Sciatic nerve (tissue), 2 donors: ENCODE measurements around the gene TBPL2. TPM values are rescaled to one million over a fixed set of nuclear protein-coding genes. Genes with fewer than 3 reads are reported as not detected.

Experiments
- ATAC-seq: fragments of 200-7000 bp; cut with Tn5 transposase; one replicate; pipeline ENCODE4 v1.9.1; 2020; ENCODE audit warnings: mild to moderate bottlenecking, moderate library complexity
- DNase-seq: peaks from one replicate; pipeline ENCODE4 v3.0.0-alpha.2; 2020; ENCODE audit warnings: low spot score
- intact Hi-C: fragments of 100-400 bp; cut with DNase I; formaldehyde crosslinking; loops from one replicate; pipeline ENCODE4 v1.14.2; 2022
- total RNA-seq: library from RNA; stranded (reverse); fragmentation: NEBNext Ultra II Directional; extraction: Animal tissue kit (Norgen Biotek cat#: 25700); gene quantifications from one replicate; pipeline ENCODE4 v1.2.1, GENCODE V29; 2021
- donor health status: DM: no; HTN: no; CAD: no.
- donor health status: DM: no; HTN: no; CAD: no.

The TBPL2 gene
- total RNA-seq, 1 donor from 2014 or later, result not detected

GRCh38 chr14:55377236-55377635, 63.2 kb downstream of the TBPL2 start:
- intact Hi-C loops, result no loop called here
- ATAC-seq, result no peak
- DNase-seq, result no peak

DNA sequence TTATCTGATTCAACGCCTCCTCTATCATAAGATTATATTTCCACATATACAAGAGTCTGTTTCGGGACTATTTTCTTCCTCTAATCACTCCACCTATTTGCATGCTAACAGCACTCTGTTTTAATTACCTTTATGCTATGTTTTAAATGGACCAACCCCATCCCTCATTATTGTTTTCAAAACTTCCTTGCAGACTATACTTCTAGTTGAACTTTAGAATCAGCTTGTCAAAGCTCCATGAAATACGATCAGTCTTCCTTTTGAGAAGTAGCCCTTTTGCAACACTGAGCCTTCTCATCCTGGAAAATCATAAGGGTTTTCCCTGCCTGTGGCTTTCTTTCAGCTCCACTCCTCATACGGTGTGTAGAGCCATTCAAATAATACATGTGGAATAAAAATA, 65.6 kb downstream of the TBPL2 start:
- DNase-seq (no peak), ATAC-seq (no peak)
- intact Hi-C loops, result no loop called here

DNA sequence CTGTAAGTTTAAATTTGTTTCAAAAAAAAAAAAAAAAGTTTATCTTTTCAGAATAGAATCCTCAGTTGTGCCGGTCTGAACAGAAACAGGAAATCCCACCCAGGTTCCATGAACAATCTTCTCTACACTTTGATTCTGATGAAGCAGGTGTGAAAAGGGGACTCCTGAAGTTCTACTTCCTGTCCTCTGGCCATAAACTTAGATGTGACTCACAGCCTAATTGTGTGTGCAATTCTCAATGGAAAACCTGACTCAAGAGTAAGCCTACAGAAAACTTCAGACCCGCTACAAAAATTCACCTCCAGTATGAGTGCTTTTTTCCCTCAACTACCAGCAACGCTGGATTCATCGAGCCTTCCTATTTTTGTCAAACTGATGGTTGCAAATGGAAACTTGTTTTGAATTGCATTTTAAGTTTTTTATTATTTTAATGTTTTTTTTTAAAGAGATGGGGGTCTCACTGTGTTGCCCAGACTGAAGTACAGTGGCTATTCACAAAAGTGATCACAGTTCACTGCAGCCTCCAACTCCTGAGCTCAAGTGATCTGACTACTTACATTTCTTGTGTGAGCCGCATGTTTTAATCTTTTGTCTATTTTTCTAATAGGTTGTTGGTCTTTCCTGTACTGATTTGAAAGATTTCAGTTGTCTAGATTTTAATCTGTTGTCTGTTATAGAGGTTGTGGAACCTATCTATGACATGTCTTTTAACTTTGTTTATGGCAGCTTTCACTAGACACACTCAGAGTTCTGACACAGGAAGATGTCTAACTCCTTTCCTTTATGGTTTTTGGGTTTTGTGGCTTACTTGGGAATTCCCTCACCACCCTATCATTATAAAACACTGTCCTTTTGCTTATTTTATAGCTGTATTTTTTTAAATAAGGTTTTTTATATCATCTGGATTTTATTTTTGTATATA, 66.4 kb downstream of the TBPL2 start:
- no peak for DNase-seq
- no peak for ATAC-seq
- intact Hi-C loops, result no loop called here

DNA sequence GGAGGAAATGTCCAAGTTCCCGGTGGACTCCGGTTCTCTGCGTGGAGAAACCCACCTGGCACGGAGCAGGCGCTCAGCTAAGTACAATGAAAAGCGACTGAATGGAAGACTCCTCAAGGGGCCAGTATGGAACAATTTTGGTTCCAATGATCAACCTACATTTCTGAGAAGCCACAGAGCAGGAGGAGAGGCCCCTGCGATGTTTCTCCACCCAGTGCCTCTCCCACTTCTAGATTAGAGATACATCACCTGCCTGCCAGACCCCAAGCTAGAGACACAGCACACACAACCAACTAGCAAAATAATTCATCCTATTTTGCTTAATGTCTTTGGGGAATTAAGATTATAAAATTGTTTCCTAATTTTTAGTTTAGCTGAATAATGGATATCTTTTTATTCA, 67.6 kb downstream of the TBPL2 start:
- ATAC-seq, result no peak
- no peak for DNase-seq
- intact Hi-C loops, result no loop called here

- DNase-seq, result no peak
- no peak for ATAC-seq
- intact Hi-C loops, result no loop called here
Observed at GRCh38 chr14:55372423-55372822, 68.0 kb downstream of the TBPL2 start.

- intact Hi-C loops, result no loop called here
- ATAC-seq (no peak), DNase-seq (no peak)
Observed at GRCh38 chr14:55370883-55371455, 69.4 kb downstream of the TBPL2 start.

DNA sequence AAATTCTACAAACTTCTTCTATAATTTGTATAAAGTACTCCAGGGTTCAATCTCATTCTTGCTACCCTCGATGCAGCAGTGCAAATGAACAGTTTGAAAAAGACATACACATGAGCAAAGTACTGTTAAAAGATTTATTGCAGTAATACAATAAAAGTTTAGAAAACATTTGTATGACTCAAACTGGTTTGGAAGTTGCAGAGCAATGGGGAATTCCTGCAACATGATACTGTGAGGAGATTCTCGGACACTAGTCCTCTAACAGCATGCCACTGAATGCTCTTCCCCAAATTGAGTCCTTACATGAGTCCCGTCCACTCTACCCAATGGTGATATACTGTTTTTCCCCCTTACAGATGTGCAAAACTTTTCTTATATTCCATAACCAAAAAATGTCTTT, 74.1 kb downstream of the TBPL2 start:
- ATAC-seq, result no peak
- no peak for DNase-seq
- intact Hi-C loops, result no loop called here

Other genes starting within 250 kb of the TBPL2 start
- gene DLGAP5, start 249.0 kb downstream of the TBPL2 start, total RNA-seq, result 0.31 TPM
- 20.0 TPM for gene FBXO34, start 169.2 kb downstream of the TBPL2 start, total RNA-seq
- gene ATG14, start 28.8 kb downstream of the TBPL2 start, total RNA-seq, result 14.8 TPM
- 243 TPM for gene KTN1, start 139.6 kb upstream of the TBPL2 start, total RNA-seq